ENCODE measurements around the gene ALX4.

DNA sequence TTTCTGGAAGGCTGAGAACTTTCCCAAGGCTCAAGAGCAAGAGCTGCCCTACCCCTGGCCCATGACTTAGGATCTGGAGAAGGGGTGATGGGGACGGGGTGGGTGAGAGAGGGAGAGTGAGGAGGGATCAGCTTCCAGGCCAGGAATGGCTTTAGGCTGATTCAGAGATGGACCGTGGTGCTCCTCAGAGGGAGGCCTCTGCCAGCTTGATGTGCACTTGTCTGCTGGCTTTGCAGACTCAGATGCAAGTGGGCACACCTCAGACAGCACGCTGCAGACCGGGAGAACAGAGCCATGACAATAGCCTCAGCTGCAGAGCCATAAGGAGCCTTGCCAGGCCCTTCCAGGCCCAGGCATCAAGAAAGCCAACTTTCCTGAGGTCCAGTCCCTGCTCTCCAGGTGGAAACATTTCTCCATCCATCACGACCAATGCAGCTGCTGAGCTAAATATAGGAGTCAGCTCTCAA lies 41.3 kb downstream of the ALX4 start:
- TF ChIP-seq, protein P1, sequence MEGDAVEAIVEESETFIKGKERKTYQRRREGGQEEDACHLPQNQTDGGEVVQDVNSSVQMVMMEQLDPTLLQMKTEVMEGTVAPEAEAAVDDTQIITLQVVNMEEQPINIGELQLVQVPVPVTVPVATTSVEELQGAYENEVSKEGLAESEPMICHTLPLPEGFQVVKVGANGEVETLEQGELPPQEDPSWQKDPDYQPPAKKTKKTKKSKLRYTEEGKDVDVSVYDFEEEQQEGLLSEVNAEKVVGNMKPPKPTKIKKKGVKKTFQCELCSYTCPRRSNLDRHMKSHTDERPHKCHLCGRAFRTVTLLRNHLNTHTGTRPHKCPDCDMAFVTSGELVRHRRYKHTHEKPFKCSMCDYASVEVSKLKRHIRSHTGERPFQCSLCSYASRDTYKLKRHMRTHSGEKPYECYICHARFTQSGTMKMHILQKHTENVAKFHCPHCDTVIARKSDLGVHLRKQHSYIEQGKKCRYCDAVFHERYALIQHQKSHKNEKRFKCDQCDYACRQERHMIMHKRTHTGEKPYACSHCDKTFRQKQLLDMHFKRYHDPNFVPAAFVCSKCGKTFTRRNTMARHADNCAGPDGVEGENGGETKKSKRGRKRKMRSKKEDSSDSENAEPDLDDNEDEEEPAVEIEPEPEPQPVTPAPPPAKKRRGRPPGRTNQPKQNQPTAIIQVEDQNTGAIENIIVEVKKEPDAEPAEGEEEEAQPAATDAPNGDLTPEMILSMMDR (IDR thresholded peaks at IDR 0.05), result no peak
- no peak for TF ChIP-seq POLR2AphosphoS5 (IDR thresholded peaks at IDR 0.05)
